NCI-H748 (cell line): Measurements from ENCODE around the gene SGO1.

Experiments
- DNase-seq: peaks from one replicate; lab custom pipeline; 2025; ENCODE audit not compliant: unreplicated experiment; lab: John Stamatoyannopoulos, UW

SGO1 gene

GRCh38 chr3:20160230-20160629 is 25.8 kb downstream of the SGO1 start:
- no peak for DNase-seq

DNA sequence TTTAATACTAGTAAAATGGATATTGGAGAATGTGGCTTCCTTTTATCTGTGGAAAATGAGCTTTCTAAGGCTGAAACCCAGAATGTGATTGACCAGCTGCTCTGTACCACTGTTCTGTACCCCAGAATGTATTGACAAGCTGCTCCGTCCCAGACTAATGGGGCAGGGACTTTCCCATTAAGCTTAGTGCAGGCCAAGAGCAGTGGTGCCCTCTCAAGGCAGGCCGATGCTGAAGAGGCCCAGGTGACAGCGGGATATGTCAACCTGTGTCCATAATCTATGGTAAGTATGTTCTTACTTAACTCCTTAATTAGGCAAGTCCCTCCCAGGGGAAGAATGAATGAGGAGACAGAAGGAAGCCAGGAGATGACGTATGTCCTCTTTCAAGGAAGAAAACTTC is 31.1 kb downstream of the SGO1 start:
- no peak for DNase-seq

GRCh38 chr3:20154078-20154477 is 31.9 kb downstream of the SGO1 start:
- no peak for DNase-seq

DNA sequence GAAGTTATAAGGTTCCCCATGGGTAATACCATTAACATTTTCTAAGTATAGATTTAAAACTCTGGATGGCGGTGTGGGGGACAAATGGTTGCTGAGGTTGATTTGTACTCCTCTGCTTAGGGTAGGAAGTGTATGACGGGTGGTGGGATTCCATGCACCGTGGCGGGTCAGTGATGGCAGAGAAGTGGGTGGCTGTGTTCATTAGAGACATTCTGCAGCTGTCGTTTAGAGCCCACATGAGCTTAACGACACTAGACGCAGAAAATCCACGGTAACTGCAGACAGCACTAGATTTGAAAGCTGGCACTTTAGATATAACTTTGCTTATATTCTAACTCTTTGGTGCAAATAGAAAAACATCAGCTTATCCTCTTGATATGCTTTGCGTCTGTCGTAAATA is 37.5 kb downstream of the SGO1 start:
- no peak for DNase-seq

GRCh38 chr3:20147361-20147760 is 38.6 kb downstream of the SGO1 start:
- no peak for DNase-seq

- no peak for DNase-seq
These were observed 39.7 kb downstream of the SGO1 start for GRCh38 chr3:20146301-20146700.

- DNase-seq = no peak
These were observed 40.1 kb downstream of the SGO1 start for GRCh38 chr3:20145874-20146273.

DNA sequence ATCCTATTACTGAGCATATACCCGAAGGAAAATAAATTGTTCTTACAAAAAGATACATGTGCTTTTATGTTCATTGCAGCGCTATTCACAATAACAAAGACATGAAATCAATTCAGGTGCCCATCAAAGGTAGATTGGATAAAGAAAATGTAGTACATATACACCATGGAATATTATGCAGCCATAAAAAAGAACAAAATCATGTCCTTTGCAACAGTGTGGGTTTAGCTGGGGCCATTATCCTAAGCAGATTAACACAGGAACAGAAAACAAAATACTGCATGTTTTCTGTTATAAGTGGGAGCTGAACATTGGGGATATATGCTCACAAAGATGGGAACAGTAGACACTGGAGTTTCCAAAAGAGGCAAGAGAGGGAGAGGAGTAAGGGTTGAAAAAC is 42.5 kb downstream of the SGO1 start:
- no peak for DNase-seq

GRCh38 chr3:20142517-20142916 is 43.5 kb downstream of the SGO1 start:
- no peak for DNase-seq

DNA sequence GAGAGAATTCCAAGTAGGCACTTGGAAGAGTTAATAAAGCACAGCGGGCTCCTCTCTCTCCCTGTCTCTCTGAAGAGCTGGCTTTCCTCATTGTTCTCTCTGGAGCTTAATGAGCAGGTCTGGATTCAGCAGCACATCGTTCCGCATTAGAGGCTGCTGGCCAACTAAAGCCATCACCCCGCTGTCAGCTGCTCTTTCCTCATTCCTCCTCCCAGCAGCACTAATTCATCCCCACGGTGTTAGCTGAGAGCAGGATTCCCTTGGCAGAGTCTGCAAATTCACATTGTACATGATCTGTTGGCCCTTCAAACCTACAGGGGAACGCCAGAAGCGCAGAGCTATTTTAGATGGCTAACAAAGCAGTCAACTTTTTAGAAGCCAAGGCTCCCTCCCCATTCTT is 44.2 kb downstream of the SGO1 start:
- peak; percentile 34 for DNase-seq

GRCh38 chr3:20141316-20141715 is 44.7 kb downstream of the SGO1 start:
- DNase-seq = no peak

DNA sequence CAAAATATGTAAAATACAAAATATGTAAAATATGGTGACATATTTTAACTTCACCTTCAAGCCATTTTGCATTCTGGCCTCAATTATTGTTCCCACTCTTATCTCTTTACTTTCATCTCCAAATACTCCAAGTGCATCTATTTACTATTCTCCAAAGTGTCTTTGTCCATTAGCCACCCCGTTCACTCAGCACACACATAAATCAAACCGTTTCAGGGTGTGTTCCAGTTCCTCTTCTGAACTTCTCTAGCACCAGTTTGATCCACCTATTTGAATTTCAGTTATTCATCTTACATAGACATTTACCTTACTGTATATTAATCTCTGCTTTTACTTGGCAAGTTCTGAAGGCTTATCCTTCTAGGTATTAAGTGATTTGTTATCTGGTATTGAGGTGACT is 45.1 kb downstream of the SGO1 start:
- DNase-seq = peak; percentile 1

GRCh38 chr3:20137647-20138046 is 48.4 kb downstream of the SGO1 start:
- DNase-seq = no peak

DNA sequence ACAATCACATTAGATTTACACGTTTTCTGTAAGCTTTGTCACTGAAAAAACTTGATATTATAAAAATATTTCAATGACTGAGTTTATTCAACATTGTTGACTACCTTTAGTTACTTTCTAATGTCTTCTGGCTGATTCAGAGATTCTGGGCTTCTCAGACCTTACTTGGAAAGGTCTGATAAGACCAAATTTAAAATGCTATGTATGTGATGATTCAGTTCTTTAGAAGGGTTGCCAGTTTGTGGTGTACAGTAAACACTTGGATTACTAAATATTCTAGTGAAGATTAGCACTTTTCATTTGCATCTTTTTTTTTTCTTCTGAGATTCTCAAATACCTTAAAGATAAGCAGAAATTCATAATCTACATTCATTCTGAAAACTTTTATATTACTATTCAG is 49.8 kb downstream of the SGO1 start:
- DNase-seq = no peak

DNA sequence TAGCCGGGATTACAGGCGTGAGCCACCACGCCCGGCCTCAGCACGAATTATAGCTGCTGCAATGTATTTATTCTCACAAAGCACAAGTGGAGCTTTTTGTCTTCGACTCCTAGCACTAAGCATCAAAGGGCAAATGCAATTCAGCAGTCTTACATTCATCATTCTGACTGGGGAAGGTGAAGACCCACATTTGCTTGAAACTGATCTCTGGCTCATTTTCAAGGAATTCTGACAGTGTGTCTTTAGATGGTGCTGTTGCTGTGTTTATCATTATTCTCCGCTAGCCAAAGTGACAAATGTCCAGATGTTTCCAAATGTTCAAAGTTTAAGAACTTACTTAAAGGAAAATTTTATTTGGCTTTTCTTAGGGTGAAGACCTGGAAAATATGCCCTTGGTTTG is 55.9 kb downstream of the SGO1 start:
- DNase-seq = no peak

- DNase-seq = no peak
These were observed 57.6 kb downstream of the SGO1 start for GRCh38 chr3:20128358-20128757.

DNA sequence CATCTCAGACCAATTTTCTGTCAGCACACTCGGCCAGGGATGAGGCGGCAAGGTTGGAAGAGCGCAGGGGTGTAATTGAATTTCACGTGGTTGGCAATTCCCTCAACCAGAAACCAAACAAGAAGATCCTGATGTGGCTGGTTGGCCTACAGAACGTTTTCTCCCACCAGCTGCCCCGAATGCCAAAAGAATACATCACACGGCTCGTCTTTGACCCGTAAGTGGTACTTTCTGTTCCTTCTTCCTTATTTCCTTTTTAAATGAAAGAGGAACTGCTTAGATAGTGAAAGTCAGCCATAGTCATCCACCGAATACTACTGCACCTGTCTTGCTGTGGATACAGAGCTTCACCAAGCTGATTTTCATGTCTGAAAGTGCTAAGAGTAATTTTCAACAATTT is 60.1 kb downstream of the SGO1 start:
- DNase-seq = no peak

DNA sequence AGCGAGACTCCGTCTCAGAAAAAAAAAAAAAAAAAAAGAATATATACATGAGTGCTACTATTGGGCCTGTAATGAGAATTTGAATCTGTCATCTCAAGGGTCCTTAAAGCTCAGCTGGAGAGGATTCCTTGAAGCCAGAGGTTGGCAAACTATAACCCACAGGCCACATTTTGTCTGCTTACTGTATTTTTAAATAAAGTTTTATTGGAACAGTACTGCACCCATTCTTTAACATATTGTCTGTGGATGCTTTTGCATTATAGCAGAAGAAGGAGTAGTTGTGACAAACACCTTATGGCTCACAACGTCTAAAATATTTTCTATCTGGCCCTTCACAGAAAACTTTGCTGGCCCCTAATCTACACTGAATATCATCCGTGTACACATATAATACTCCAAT is 60.7 kb downstream of the SGO1 start:
- no peak for DNase-seq

DNA sequence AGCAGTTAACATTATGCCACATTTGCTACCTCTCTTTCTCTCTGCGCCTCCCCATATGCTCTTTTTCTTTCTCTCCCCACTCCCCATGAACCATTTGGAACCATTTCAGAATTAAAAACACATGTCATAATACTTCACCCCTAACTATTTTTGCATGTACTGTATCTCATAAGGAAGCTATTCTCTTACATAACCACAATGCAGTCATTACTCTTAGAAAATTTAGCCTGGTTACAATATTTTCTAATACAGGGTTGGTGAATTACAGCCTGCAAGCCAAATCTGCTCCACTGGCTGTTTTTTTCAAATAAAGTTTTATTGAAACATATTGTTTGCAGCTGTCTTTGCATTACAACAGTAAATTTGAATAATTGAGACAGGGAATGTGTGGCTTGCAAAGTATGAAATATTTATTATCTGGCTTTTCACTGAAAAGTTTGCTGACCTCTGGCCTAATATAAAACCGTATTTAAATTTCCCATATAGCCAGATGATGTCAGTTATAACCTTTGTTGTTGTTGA is 62.8 kb downstream of the SGO1 start:
- no peak for DNase-seq

- no peak for DNase-seq
These were observed 64.9 kb downstream of the SGO1 start for GRCh38 chr3:20121088-20121487.
